DND-41 (cell line): ENCODE data around the gene FAM180A.

Source experiments
- CTCF ChIP-seq: IDR thresholded peaks from 2 replicates; pipeline ENCODE4 v1.5.1; 2012; ENCODE audit warnings: borderline replicate concordance, low read length, moderate library complexity, mild to moderate bottlenecking; ENCODE audit not compliant: poor library complexity, severe bottlenecking; ENCODE audit errors: extremely low read depth
- EZH2 ChIP-seq: IDR thresholded peaks from 3 replicates; pipeline ENCODE4 v1.6.1; 2012; ENCODE audit warnings: borderline replicate concordance, low read depth, mild to moderate bottlenecking, moderate library complexity, low read length, inconsistent platforms; ENCODE audit not compliant: severe bottlenecking

- no peak for TF ChIP-seq CTCF
- TF ChIP-seq EZH2: no peak
Measured at GRCh38 chr7:135723411-135723810, 25.2 kb downstream of the FAM180A start.
